Stimulated activated CD4-positive, alpha-beta T cell treated with anti-CD3 and anti-CD28 coated beads, TNF-alpha, amount 100 ng/mL, for 4 hours (primary cell): Measurements from ENCODE around the gene KMT2B.
A peak's percentile ranks its signal among the peaks of the same experiment; 100 is the strongest.
"Not testable (repeated sequence)": the region's sequence is repeated elsewhere in the genome, so short reads cannot be mapped to it uniquely, and the experiment has no call there.

Experiments used
- DNase-seq, 3 experiments: peaks; one replicate each; pipeline ENCODE4 v3.0.0-alpha.2; 2020; ENCODE audit warnings: low read depth in 3 of 3

Gene KMT2B

GRCh38 chr19:35710784-35711723 lies 6.7 kb upstream of the KMT2B start:
- DNase-seq = peak in 1 of 3 experiments; percentile 41

- peak in 1 of 3 experiments; percentile 44 for DNase-seq
Observed at GRCh38 chr19:35712567-35713505, 5.0 kb upstream of the KMT2B start.

GRCh38 chr19:35713506-35713850 lies 4.3 kb upstream of the KMT2B start:
- DNase-seq = no peak

GRCh38 chr19:35713904-35714495 lies 3.8 kb upstream of the KMT2B start:
- no peak for DNase-seq

- DNase-seq = no peak
Observed at GRCh38 chr19:35714601-35715354, 3.0 kb upstream of the KMT2B start.

GRCh38 chr19:35715355-35715809 lies 2.4 kb upstream of the KMT2B start:
- DNase-seq = no peak

GRCh38 chr19:35715981-35716800 lies 1.6 kb upstream of the KMT2B start:
- no peak for DNase-seq

- peak; percentile 93 to 94 (median 93) for DNase-seq
Observed at GRCh38 chr19:35716801-35717664, 770 bp upstream of the KMT2B start.

GRCh38 chr19:35718345-35719041 lies 690 bp downstream of the KMT2B start:
- peak in 2 of 3 experiments; percentile 45 to 51 for DNase-seq

- no peak for DNase-seq
Observed at GRCh38 chr19:35719402-35720162, 1.8 kb downstream of the KMT2B start.

- DNase-seq = no peak
Observed at GRCh38 chr19:35720163-35720524, 2.3 kb downstream of the KMT2B start.

GRCh38 chr19:35720648-35721047 lies 2.8 kb downstream of the KMT2B start:
- no peak for DNase-seq

- DNase-seq = no peak
Observed at GRCh38 chr19:35721374-35721773, 3.6 kb downstream of the KMT2B start.

- no peak for DNase-seq
Observed at GRCh38 chr19:35722461-35722860, 4.7 kb downstream of the KMT2B start.

GRCh38 chr19:35722897-35723296 lies 5.1 kb downstream of the KMT2B start:
- DNase-seq = no peak

GRCh38 chr19:35723671-35724070 lies 5.9 kb downstream of the KMT2B start:
- no peak for DNase-seq

- not testable (repeated sequence) for DNase-seq
Observed at GRCh38 chr19:35724132-35724531, 6.3 kb downstream of the KMT2B start.

GRCh38 chr19:35724560-35724959 lies 6.8 kb downstream of the KMT2B start:
- no peak for DNase-seq
